HG03139 (cell line): ENCODE data around the gene TMEM243.
"Not testable (repeated sequence)": the region's sequence is repeated elsewhere in the genome, so short reads cannot be mapped to it uniquely, and the experiment has no call there.

ENCODE experiments used
- ATAC-seq: cut with Tn5 transposase; IDR thresholded peaks from one replicate; pipeline ENCODE4 v1.9.1; 2021; ENCODE audit not compliant: unreplicated experiment

Gene TMEM243, protein sequence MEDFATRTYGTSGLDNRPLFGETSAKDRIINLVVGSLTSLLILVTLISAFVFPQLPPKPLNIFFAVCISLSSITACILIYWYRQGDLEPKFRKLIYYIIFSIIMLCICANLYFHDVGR

GRCh38 chr7:87219545-87220025 lies at the start of gene TMEM243:
TMEM243 (minus strand) TSS chr7:87219732; CDS start chr7:87219503, 229 bp downstream.
- ATAC-seq, result peak; percentile 39

DNA sequence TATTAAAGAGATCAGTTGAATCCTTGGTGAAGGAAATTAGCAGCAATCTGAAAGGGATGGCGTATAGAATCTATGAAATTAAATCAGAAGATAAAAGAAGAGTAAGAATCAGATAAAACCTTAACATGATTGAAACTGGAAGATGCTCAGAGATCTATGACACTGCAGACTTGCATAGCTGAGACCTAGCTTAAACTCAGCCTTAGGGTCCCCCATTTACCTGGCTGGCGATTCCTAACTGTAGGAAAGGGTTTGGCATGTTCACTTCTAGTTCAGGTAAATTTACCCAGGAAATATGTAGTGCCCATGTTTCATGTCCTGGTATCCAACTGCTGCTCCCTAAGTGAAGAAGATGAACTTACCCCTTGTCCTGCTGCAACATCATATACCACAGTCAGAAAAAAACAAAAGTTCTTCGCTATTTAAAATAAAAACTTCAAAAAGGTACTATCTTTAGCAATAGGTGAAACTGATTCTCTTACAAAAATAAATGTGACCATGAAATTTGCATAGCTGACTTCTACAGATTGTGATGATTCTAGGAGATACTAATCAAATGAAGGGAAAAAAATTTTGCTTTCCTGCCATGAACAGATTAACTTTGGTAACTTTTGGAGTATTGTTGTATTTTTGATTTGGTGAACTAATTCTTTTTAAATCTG lies 47.8 kb upstream of the TMEM243 start:
- no peak for ATAC-seq

GRCh38 chr7:87263537-87263936 lies 44.0 kb upstream of the TMEM243 start:
- no peak for ATAC-seq

DNA sequence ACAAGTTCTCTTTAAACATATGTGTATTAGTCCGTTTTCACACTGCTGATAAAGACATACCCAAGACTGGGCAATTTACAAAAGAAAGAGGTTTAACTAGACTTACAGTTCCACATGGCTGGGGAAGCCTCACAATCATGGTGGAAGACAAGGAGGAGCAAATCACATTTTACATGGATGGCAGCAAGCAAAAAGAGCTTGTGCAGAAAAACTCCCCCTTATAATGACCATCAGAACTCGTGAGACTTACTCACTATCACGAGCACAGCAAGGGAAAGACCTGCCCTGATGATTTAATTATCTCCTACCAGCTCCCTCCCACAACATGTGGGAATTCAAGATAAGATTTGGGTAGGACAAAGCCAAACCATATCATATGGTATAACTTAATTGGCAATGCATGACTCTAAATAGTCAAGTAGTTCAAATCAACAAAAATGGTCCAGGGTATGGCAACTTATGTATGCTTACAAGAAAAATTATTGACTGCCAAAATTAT lies 34.1 kb upstream of the TMEM243 start:
- no peak for ATAC-seq

DNA sequence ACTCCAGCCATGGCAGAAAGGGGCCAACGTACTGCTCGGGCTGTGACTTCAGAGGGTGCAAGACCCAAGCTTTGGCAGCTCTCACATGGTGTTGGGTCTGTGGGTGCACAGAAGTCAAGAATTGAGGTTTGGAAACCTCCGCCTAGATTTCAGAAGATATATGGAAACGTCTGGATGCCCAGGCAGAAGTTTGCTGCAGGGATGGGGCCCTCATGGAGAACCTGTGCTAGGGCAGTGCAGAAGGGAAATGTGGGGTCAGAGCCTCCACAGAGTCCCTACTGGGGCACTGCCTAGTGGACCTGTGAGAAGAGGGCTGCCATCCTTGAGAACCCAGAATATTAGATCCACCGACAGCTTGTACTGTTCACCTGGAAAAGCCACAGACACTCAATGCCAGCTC lies 26.1 kb upstream of the TMEM243 start:
- not testable (repeated sequence) for ATAC-seq

DNA sequence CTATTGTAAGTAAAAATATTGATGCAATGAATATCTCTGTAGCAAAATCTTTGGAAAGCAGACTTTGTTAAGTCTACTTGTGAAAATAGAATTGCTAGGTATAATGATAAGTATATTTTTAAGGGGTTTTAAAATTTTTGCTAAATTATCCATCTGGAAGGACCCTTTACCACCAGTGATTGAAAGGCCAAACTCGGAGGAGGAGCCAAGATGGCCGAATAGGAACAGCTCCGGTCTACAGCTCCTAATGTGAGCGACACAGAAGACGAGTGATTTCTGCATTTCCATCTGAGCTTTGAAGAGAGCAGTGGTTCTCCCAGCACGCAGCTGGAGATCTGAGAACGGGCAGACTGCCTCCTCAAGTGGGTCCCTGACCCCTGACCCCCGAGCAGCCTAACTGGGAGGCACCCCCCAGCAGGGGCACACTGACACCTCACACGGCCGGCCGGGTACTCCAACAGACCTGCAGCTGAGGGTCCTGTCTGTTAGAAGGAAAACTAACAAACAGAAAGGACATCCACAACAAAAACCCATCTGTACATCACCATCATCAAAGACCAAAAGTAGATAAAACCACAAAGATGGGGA lies 19.0 kb upstream of the TMEM243 start:
- ATAC-seq, result not testable (repeated sequence)

GRCh38 chr7:87234949-87235348 lies 15.4 kb upstream of the TMEM243 start:
- no peak for ATAC-seq

DNA sequence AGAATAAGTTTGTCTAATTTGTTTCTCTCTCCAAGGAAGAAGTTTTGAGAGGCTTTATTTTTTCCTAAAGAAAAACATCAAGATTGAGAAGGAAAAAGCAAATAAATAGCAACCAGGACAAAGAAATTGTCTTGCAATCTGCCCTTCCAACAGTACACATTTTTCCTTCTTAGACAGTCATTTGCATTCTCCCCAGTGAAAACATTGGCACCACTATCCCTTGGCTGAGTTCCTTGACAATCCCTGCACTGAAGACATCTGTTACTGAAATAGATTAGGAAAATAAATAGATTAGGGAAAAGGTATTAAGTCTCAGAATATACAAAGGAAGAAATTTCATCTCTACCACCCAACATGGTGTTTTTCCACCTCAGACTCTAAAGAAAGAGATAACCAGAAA lies 12.2 kb upstream of the TMEM243 start:
- ATAC-seq, result no peak

- no peak for ATAC-seq
Observed at GRCh38 chr7:87231258-87231657, 11.7 kb upstream of the TMEM243 start.

DNA sequence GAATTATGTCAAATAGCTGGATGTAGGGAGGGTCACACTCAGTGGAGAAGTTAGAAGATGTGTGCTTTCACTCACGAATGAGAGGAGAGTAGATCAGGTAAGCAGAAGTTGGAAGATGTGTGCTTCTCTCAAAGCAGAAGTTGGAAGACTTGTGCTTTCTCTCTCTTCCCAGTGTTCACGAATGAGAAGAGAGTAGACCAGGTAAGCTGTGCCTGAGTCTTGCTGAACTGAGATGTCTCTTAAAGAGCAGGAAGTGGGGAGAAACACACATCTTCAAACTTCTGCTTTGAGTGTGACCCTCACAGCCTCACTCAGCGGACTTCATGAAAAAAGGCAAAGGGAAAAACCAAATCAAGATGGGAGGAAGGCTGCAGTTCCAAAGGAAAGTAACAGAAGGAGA lies 7.0 kb upstream of the TMEM243 start:
- ATAC-seq, result peak; percentile 53

- no peak for ATAC-seq
Observed at GRCh38 chr7:87225696-87226095, 6.2 kb upstream of the TMEM243 start.

DNA sequence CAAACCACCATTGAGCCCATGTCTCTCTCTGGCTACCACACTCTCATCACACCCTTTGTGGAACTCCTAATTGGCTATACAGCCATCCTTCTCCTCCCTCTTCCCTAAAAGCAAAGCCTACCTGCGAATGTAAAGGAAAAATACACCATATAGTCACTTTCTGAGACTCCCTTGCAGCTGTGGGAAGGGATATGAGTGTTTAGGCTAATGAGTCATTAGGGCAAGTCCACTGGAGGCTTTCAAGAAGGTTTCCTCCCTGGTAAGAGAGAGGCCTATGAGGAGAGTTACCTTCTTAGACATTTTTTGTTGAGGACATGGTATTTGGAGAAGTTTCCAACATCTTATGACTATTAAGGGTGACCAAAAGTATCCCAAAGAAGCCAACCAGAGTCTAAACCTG lies 4.1 kb upstream of the TMEM243 start:
- ATAC-seq, result no peak

- ATAC-seq, result no peak
Observed at GRCh38 chr7:87220734-87221215, 1.2 kb upstream of the TMEM243 start.

DNA sequence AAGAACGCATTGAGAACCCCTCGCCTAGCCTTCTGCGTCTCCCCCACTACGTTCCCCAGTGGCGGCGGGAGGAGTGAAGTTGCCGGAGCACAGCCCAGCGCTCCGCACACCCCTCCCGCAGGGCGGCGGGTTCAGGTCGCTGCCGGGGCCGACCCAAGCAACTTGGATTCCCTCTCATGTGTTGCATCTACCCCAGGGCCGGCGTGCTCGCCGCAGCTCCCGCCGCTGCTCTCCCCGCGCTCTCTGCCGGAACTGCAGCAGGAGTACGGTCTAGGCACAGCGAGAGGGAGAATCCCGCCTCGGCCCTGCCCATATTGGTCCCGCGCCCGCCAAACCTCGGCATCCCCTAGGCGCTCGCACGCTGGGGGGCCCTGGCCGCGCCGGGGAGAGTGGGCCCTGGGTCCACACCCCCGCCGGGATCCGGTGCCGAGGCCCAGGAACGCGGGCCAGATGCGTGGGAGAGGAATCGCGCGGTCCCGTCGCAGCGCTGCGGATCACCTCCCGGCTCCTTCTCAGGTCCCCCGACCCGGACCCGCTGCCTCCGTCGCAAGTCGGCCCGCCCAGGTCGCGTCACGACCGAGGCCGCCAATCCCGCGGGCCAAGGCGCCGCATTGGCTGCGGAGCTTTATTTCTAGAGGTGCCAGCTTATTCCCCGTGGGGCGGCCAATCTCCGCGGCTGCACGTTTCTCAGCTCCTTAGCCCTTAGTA lies 648 bp upstream of the TMEM243 start:
- ATAC-seq, result peak; percentile 30

GRCh38 chr7:87218796-87219544 lies 562 bp downstream of the TMEM243 start:
- ATAC-seq, result peak; percentile 12

DNA sequence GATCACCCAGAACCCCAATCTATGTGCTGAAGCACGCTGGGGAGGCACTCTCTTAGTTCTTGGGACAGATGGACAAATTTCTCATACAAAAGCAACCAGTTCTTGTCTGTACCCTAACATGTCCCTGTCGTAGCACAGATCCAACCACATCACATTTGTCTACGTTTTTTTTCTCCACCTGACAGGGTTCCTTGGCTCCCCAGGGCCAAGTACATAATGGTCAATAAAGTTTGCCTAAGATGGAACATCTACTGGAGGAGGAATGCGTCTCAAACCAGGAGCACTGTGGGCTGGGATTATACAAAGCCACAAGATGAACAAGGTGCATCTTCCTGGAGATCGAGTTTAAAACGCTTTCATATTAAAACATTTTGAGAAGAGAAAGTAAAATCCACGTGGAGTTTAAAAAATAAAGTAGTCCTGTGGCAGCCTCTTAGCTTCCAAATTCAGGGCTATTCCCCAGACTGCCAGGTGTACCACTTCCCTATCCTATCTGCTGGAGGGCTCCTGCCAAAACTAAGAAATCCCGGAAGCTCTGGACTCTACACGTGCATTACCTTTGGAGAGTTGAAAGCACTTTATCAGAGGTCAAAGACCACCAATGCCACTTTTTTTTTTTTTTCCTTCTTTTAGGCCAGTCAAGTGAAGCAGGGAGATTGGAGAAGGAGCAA lies 1.4 kb downstream of the TMEM243 start:
- no peak for ATAC-seq

DNA sequence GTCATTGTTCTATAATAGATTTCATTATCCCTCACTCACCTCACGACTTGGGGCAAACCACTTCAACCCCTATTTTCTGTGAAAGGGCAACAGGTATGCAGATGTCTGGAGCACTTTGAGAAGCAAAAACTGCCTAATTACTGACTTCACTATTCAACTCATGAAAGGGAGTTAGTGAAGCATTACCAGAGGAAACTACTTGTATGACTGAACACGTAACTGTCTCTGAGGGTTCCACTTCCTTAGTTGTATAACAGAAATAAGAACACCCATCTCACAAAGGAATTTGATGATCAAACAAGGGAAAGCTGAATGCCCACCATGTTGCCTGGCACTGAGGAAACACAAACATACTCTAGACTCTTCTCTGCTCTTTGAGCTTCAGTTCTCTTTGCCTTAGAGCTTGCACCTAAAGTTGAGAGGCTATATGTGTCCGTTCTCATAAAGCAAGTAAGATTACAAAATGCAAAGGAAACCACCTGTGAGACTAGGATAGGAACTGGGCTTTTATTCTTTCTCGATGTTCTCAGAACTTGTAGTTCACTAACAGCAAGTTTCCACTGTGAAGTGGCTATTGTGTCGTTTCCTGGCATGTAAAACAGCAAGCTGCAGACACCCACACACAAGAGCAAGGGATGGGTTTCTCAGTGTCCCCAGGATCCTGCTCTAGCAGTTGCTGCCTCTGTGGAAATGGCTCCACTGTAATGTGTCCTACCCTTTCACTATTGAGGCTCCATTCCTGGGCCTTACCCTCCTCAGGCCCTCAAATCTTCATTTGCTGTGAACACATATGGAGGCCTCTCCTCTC lies 2.6 kb downstream of the TMEM243 start:
- peak; percentile 51 for ATAC-seq

- no peak for ATAC-seq
Observed at GRCh38 chr7:87215046-87215445, 4.5 kb downstream of the TMEM243 start.

DNA sequence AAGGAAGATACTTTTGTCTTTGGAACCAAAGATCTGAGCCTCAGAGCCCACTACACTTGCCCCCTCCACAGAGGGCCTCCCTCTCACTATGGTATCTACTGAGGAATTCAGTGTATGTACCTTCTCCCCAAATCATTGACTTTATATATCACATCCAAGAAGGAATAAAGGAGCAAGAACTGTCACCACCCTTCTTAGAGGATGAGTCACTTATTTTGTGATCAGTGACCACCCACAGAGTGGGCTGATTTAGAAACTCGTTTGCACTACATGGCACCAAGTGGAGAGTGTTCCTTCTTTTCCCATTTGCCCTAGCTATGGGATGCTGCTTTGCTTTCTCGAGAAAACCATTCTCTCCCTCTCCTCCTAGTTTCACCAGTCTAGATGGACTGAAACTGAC lies 5.7 kb downstream of the TMEM243 start:
- no peak for ATAC-seq
